H1 (cell line): ENCODE measurements around the gene GRIN3A. TPM values are rescaled to one million over a fixed set of nuclear protein-coding genes. Genes with fewer than 3 reads are reported as not detected.
"Not testable (repeated sequence)": the region's sequence is repeated elsewhere in the genome, so short reads cannot be mapped to it uniquely, and the experiment has no call there.

Source experiments
- CTCF ChIA-PET: fragments of 300-600 bp; sonication (Branson Sonifier 250); formaldehyde crosslinking; loops from one replicate; lab custom pipeline; 2021; ENCODE audit not compliant: partially characterized antibody; lab: Charles Lee
- POLR2A ChIA-PET: fragments of 300-600 bp; sonication (Branson Sonifier 250); formaldehyde crosslinking; loops from one replicate; lab custom pipeline; 2021; ENCODE audit warnings: inconsistent platforms; ENCODE audit not compliant: partially characterized antibody; lab: Charles Lee
- DNase-seq, 2 experiments: peaks; one replicate each; pipeline versions ENCODE4 v3.0.0 to v3.0.0-alpha.2; 2010 to 2022; ENCODE audit warnings: low spot score in 2 of 2, low read depth in 1 of 2, mixed read lengths in 1 of 2
- FAIRE-seq: peaks from 2 replicates; lab custom pipeline; 2011; peaks lifted over from hg19 to GRCh38; lab: Jason Lieb, UNC
- H2AFZ ChIP-seq: 2 replicates; pipeline ENCODE4 v1.8.1; 2012; ENCODE audit warnings: low read length, inconsistent platforms
- H2AK5ac ChIP-seq: 2 replicates; pipeline ENCODE4 v1.6.1; 2013; ENCODE audit warnings: low read depth, low read length
- H2BK120ac ChIP-seq: replicated peaks from 2 replicates; pipeline ENCODE3; 2013; ENCODE audit warnings: low read depth, low read length, inconsistent platforms
- H2BK12ac ChIP-seq: 2 replicates; pipeline ENCODE4 v1.6.1; 2013; ENCODE audit warnings: low read depth, low read length
- H2BK15ac ChIP-seq: 2 replicates; pipeline ENCODE4 v1.6.1; 2013; ENCODE audit warnings: low read length
- H2BK20ac ChIP-seq: 2 replicates; pipeline ENCODE4 v1.6.1; 2013; ENCODE audit warnings: low read length
- H2BK5ac ChIP-seq: 2 replicates; pipeline ENCODE4 v1.6.1; 2013; ENCODE audit warnings: low read depth, low read length
- H3K14ac ChIP-seq: 2 replicates; pipeline ENCODE4 v1.6.1; 2013; ENCODE audit warnings: inconsistent platforms; ENCODE audit not compliant: insufficient read length
- H3K18ac ChIP-seq: 2 replicates; pipeline ENCODE4 v1.6.1; 2013; ENCODE audit warnings: low read length; ENCODE audit errors: extremely low read depth
- H3K23ac ChIP-seq: 2 replicates; pipeline ENCODE4 v1.6.1; 2013; ENCODE audit warnings: inconsistent platforms; ENCODE audit not compliant: insufficient read length
- H3K23me2 ChIP-seq: 2 replicates; pipeline ENCODE4 v1.6.1; 2013; ENCODE audit warnings: low read depth, low read length
- H3K27ac ChIP-seq: 2 replicates; pipeline ENCODE4 v1.6.1; 2011; ENCODE audit warnings: low read depth, low read length, inconsistent platforms
- H3K27me3 ChIP-seq, 4 experiments: replicated peaks in 1 of 4; 1 replicate in 1 of 4; 2 replicates in 3 of 4; pipeline versions ENCODE4 v1.6.1 to v1.8.1; 2011 to 2013; ENCODE audit warnings: low read length in 3 of 4, mild to moderate bottlenecking in 3 of 4, inconsistent platforms in 2 of 4, mixed read lengths in 2 of 4, moderate library complexity in 1 of 4; ENCODE audit not compliant: control insufficient read depth in 3 of 4, insufficient read depth in 3 of 4; ENCODE audit errors: extremely low read depth in 1 of 4
- H3K36me3 ChIP-seq, 4 experiments: 2 replicates each; pipeline versions ENCODE4 v1.6.1 to v1.8.1; 2011 to 2013; ENCODE audit warnings: mild to moderate bottlenecking in 4 of 4, low read length in 3 of 4, moderate library complexity in 2 of 4, control low read depth in 1 of 4, inconsistent platforms in 1 of 4; ENCODE audit not compliant: insufficient read depth in 4 of 4, control insufficient read depth in 2 of 4
- H3K4ac ChIP-seq: replicated peaks from 2 replicates; pipeline ENCODE3; 2013; ENCODE audit warnings: low read length, low read depth, mixed read lengths, inconsistent platforms; ENCODE audit not compliant: insufficient read length
- H3K4me1 ChIP-seq, 4 experiments: replicated peaks in 1 of 4; 1 replicate in 1 of 4; 2 replicates in 3 of 4; pipeline versions ENCODE4 v1.6.1 to v1.8.1; 2011 to 2013; ENCODE audit warnings: low read length in 3 of 4, inconsistent platforms in 2 of 4, mixed read lengths in 1 of 4; ENCODE audit not compliant: insufficient read depth in 4 of 4, control insufficient read depth in 3 of 4
- H3K4me2 ChIP-seq, 2 experiments: 2 replicates each; pipeline versions ENCODE4 v1.6.1 to v1.8.1; 2011 to 2013; ENCODE audit warnings: low read depth in 2 of 2, low read length in 2 of 2, control low read depth in 1 of 2, inconsistent platforms in 1 of 2, mild to moderate bottlenecking in 1 of 2; ENCODE audit not compliant: insufficient read depth in 1 of 2
- H3K4me3 ChIP-seq, 4 experiments: fragments of 200-600, 300-600 bp in 1 of 4; sonication (generic), shearing (Covaris generic), sonication (Bioruptor Twin) in 1 of 4; 2 replicates each; pipeline versions ENCODE4 v1.5.1 to v1.8.1; 2011 to 2016; ENCODE audit warnings: low read length in 4 of 4, low read depth in 3 of 4, control low read depth in 2 of 4, inconsistent platforms in 2 of 4, mild to moderate bottlenecking in 2 of 4, mixed read lengths in 1 of 4, moderate library complexity in 1 of 4; ENCODE audit not compliant: insufficient read depth in 2 of 4; ENCODE audit errors: extremely low read depth in 1 of 4
- H3K56ac ChIP-seq: replicated peaks from 2 replicates; pipeline ENCODE3; 2013; ENCODE audit warnings: low read depth, mild to moderate bottlenecking, mixed read lengths, low read length, inconsistent platforms; ENCODE audit not compliant: insufficient read length
- H3K79me1 ChIP-seq: 2 replicates; pipeline ENCODE4 v1.6.1; 2013; ENCODE audit warnings: low read depth, low read length, control low read depth
- H3K79me2 ChIP-seq, 2 experiments: 2 replicates each; pipeline versions ENCODE4 v1.6.1 to v1.8.1; 2012 to 2013; ENCODE audit warnings: low read length in 2 of 2, mild to moderate bottlenecking in 2 of 2, inconsistent platforms in 1 of 2; ENCODE audit not compliant: insufficient read depth in 2 of 2, control insufficient read depth in 1 of 2
- H3K9ac ChIP-seq, 4 experiments: replicated peaks in 1 of 4; 1 replicate in 1 of 4; 2 replicates in 3 of 4; pipeline versions ENCODE4 v1.6.1 to v1.8.1; 2011 to 2013; ENCODE audit warnings: low read depth in 3 of 4, low read length in 3 of 4, control low read depth in 2 of 4, mild to moderate bottlenecking in 2 of 4, moderate library complexity in 2 of 4, inconsistent platforms in 1 of 4; ENCODE audit errors: extremely low read depth in 1 of 4
- H3K9me3 ChIP-seq, 2 experiments: 2 replicates each; pipeline versions ENCODE4 v1.6.1 to v1.8.1; 2012 to 2013; ENCODE audit warnings: mild to moderate bottlenecking in 2 of 2, moderate library complexity in 2 of 2, control low read depth in 1 of 2, inconsistent platforms in 1 of 2, low read depth in 1 of 2, low read length in 1 of 2, mixed read lengths in 1 of 2; ENCODE audit not compliant: insufficient read depth in 2 of 2
- H4K20me1 ChIP-seq, 2 experiments: replicated peaks in 1 of 2; 2 replicates each; pipeline versions ENCODE3 to v1.8.1; 2011 to 2013; ENCODE audit warnings: inconsistent platforms in 2 of 2, low read length in 2 of 2, mild to moderate bottlenecking in 1 of 2; ENCODE audit not compliant: insufficient read depth in 2 of 2, control insufficient read depth in 1 of 2
- H4K5ac ChIP-seq: 2 replicates; pipeline ENCODE4 v1.6.1; 2013; ENCODE audit warnings: low read length, low read depth, mixed read lengths, inconsistent platforms; ENCODE audit not compliant: insufficient read length
- H4K8ac ChIP-seq: 2 replicates; pipeline ENCODE4 v1.8.0; 2013; ENCODE audit warnings: mild to moderate bottlenecking, moderate library complexity, low read length, inconsistent platforms; ENCODE audit not compliant: insufficient read depth; ENCODE audit errors: extremely low read depth
- H4K91ac ChIP-seq: replicated peaks from 2 replicates; pipeline ENCODE3; 2013; ENCODE audit warnings: low read length, mixed read lengths, inconsistent platforms; ENCODE audit not compliant: insufficient read length
- WGBS, 2 experiments: shearing (Covaris generic) in 1 of 2; methylation state at CpG; one replicate each; pipeline versions ENCODE4 v1.1.6 to v1.1.7; 2013 to 2015; ENCODE audit warnings: low lambda C conversion rate in 2 of 2, mixed read lengths in 2 of 2, inconsistent platforms in 1 of 2, low coverage in 1 of 2, missing lambda C conversion rate in 1 of 2; ENCODE audit not compliant: insufficient replicate concordance in 2 of 2, insufficient coverage in 1 of 2, insufficient read length in 1 of 2; ENCODE audit errors: extremely low coverage in 1 of 2, missing lambda C conversion rate in 1 of 2; 5-methylcytosine and 5-hydroxymethylcytosine counted together
- polyA plus RNA-seq, 7 experiments: library from polyadenylated mRNA; depleted of rRNA in 3 of 7; stranded (reverse) in 5 of 7; unstranded in 2 of 7; fragments of >200 nt in 5 of 7; fragments of 200-250 nt in 2 of 7; gene quantifications; 1 replicate in 5 of 7; 2 replicates in 1 of 7; 4 replicates in 1 of 7; pipeline versions ENCODE4 v1.2.1 to v1.2.3, GENCODE V29; 2011 to 2013; ENCODE audit warnings: missing spikeins in 2 of 7, mixed read lengths in 2 of 7
- total RNA-seq: library from RNA; stranded (reverse); fragmentation: NEBNext Ultra II Directional; extraction: Animal tissue kit (Norgen Biotek cat#: 25700); gene quantifications from 2 replicates; pipeline ENCODE4 v1.2.1, GENCODE V29; 2021

The GRIN3A gene
- total and polyA plus RNA-seq, 2 of the 8 experiments (the other 6 are each of a cell fraction or from before 2014, with no cell fraction given): 0.04 TPM; not detected in 1

DNA sequence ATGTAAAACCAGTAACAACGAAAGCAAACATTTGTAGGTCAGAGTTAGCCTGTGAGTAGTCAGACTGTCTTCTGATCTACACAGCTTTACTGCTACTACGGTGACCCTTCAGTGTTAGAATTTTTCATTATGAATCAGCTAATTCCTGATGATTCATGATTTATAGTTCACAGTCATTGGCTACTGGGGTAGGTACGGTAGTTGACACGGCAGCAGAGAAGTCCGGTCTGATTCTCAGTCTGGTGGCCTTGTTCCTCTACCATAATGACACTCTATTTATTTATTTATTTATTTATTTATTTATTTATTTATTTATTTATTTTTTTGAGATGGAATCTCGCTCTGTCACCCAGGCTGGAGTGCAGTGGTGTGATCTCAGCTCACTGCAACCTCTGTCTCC is 148.4 kb downstream of the GRIN3A start:
- CTCF ChIA-PET: interaction anchor here (0.7 to 1.1 kb wide), 4 partner anchors 12 to 202 kb away, joined by 3 to 4 read pairs (median 4); no protein-coding TSS in a partner anchor
- H4K20me1 ChIP-seq, H3K9me3 ChIP-seq, H3K27ac ChIP-seq, H2BK12ac ChIP-seq, H3K23me2 ChIP-seq, H4K8ac ChIP-seq, H3K36me3 ChIP-seq, H2BK120ac ChIP-seq, H3K9ac ChIP-seq, H2AK5ac ChIP-seq, H2BK15ac ChIP-seq, FAIRE-seq, H4K91ac ChIP-seq, H3K79me2 ChIP-seq, DNase-seq, H3K14ac ChIP-seq, H3K4ac ChIP-seq, H3K56ac ChIP-seq, H4K5ac ChIP-seq, H2BK5ac ChIP-seq, POLR2A ChIA-PET, H3K4me1 ChIP-seq, H3K79me1 ChIP-seq, H3K18ac ChIP-seq, H2AFZ ChIP-seq, H3K4me2 ChIP-seq, H3K4me3 ChIP-seq, H3K27me3 ChIP-seq, H3K23ac ChIP-seq, H2BK20ac ChIP-seq: not testable (repeated sequence)
- WGBS, 2 experiments: 86% methylated on average over 6 of the region's 6 CpGs; no CpG with 5 or more reads in 1 of the 2 experiments
